GM11168 (cell line): ENCODE data around the gene TFF1.

Experiments used
- in situ Hi-C: fragments of 300-500 bp; cut with MboI; formaldehyde crosslinking; loops from one replicate; pipeline ENCODE4 v1.12.0; 2022; ENCODE audit warnings: low sequenced_read_pairs; ENCODE audit not compliant: unreplicated experiment

TFF1 gene

DNA sequence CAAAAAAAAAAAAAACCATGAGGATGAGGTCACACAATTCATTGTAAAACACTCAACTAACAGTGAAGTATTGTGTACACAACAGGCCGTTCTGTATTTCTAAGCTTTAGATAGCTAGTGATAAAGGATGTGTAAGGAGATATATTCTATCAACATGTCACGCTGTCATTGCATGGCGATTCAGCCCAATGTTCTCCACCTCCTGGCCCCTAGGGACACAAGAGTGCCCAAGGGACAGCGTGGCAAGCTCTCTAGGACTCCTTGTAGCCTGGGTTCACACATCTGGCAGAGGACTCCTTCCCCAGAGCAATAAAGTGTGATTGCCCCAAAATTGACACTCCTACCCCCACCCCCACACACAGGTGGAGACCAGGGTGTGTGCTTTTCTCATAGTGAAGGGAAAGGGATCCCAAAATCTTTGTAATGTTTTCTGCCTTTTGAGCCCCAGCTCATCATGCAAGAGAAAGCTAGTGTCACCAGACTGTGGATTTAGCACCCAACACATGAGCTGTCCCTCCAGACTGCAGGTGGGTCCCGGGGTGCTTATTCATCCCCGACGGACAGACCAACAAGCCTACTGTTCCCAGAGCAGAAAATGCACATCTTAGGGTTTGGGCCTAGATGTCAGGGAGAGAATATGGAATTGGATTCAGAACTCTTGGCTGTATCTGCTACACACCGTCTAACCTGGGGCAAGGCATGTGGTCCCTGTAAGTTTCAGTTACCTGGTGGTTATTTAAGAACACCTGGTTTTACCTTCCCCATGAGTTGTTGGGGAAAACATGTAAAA lies 18.0 kb upstream of the TFF1 start:
- in situ Hi-C loops, result no loop called here

DNA sequence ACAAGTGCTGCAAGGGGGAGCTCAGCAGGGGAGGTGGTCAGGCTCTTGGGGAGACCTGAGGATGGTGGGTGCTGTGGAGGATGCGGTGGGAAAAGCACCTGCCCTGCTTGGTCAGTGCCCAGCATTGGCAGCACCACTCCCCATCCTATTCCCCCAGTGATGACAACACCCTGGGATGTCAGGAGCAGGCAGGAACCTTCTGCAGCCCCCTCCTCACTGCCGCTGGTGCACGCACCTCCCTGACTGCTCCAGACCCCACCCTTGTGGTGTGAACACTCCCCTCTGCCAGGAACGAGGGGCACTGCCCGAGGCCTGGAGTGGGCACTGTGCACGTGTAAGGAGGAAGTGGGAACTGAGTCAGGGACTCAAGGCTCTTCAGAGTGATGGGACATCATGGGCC lies 17.0 kb upstream of the TFF1 start:
- in situ Hi-C loops, result no loop called here

GRCh38 chr21:42382915-42383314 lies 16.6 kb upstream of the TFF1 start:
- in situ Hi-C loops, result no loop called here

DNA sequence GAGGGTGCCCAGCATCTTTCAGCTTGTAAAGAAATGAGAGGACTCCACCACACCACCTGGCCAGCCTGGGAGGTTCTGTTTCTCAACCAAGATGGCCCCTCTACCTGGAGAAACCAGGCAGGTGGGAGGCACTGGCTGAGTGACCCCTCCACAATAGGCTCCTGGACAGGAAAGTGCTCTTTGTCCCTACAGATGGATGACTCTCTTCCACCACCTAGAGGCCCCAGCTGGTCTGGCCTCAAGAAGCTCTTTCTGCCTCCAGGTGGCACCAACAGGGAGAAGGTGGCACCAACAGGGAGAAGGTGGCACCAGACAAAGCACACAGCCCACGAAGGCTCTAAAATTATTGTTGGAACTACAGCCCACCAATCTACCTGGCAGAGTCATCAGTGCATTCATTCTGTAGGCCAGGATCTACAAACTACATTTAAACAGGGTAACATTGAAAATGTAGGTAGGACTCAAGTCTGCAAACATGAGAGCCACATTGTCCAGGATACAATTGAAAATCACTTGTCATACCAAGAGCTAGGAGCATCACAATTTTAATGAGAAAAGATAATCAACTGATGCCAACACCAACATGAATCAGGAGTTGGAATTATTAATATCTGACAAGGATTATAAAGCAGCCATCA lies 15.1 kb upstream of the TFF1 start:
- in situ Hi-C loops, result no loop called here

GRCh38 chr21:42379426-42380215 lies 13.3 kb upstream of the TFF1 start:
- in situ Hi-C loops, result loop anchor here (10.0 kb wide), 1 partner anchor 65 kb away; no protein-coding TSS in a partner anchor

GRCh38 chr21:42378418-42378817 lies 12.1 kb upstream of the TFF1 start:
- in situ Hi-C loops, result loop anchor here (10.0 kb wide), 1 partner anchor 66 kb away; no protein-coding TSS in a partner anchor

GRCh38 chr21:42377951-42378340 lies 11.6 kb upstream of the TFF1 start:
- in situ Hi-C loops, result loop anchor here (10.0 kb wide), 1 partner anchor 67 kb away; no protein-coding TSS in a partner anchor

- in situ Hi-C loops, result loop anchor here (10.0 kb wide), 1 partner anchor 67 kb away; no protein-coding TSS in a partner anchor
Observed at GRCh38 chr21:42377211-42377950, 11.0 kb upstream of the TFF1 start.

DNA sequence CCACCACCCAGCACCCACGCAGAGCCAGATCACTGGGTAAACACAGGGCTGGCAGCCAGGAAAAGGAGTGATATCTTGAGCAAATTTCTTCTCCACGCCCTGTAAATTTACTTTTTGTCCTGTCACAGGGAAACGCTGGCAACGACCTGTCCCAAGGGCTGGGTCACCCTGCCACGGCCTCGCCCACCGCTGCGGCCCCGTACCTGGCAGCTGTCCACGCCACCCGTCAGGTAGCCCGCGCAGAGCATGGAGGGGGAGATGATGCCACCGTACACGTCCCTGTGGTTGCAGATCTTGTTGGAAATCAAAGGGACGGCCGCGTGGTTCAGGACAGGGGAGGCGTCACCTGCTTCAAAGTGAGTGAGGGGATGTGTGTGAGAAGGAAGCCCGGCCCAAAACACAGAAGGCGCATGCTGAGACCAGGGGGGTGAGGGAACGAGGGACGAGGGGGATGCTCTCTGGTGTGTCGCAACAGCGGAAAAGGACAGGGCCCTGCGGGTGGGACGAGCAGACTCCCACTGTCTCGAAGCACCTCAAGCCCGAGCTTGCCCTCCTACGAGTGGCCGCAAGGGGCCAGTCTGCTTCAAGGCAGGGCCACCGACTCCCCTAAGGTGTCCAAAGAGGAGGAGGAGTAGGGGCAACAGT lies 10.1 kb upstream of the TFF1 start:
- in situ Hi-C loops, result loop anchor here (10.0 kb wide), 1 partner anchor 68 kb away; no protein-coding TSS in a partner anchor

GRCh38 chr21:42375966-42376337 lies 9.6 kb upstream of the TFF1 start:
- in situ Hi-C loops, result loop anchor here (10.0 kb wide), 1 partner anchor 69 kb away; no protein-coding TSS in a partner anchor

- in situ Hi-C loops, result loop anchor here (10.0 kb wide), 1 partner anchor 69 kb away; no protein-coding TSS in a partner anchor
Observed at GRCh38 chr21:42375506-42375905, 9.2 kb upstream of the TFF1 start.

DNA sequence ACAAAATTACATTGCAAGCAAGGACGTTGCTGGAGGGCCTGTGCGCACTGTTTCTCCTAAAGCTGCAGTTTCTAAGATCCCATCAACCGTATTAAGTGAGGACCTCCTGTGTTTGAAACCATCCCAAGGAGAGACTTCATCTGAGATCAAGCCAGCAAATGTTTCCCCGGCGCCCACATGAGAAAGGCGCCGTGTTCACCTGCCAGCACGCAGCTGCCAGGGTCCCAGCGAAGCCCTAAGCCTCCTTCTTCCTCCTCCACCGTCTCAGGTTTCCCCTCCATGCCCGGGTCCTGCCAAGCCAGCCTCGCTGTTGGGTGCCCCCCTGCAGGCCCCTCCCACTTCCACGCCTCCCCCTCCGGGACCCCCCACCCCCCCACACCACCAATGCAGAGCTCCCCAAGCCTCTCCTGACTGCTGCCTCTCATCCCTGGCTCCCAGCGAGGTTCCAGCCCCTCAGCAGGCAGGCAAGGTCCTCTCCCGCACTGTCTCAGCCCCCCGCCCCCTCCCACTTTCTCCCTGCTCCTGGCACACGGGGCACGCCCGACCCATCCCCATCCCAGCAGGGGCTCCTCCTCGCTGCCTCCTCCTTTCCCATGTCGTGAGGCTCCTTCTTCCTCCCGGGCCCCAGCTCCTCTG lies 8.6 kb upstream of the TFF1 start:
- in situ Hi-C loops, result loop anchor here (10.0 kb wide), 1 partner anchor 70 kb away; no protein-coding TSS in a partner anchor

DNA sequence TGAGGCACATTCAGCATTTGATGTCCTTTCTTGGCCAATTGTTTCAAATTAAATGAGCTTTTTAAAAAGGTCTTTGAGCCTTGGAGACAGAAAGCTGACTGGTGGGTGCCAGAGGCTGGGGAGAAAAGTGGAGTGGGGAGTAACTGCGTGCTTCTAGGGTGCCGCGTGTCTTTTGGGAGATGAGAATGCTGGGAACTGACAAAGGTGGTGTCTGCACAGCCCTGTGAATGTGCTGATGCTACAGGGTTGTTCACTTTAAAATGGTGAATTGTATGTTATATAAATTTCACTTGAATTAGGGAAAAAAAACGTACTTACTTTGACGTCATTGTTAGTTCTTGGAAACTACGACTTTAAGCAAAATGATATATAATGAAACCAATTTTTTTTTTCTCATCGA lies 8.1 kb upstream of the TFF1 start:
- in situ Hi-C loops, result loop anchor here (10.0 kb wide), 1 partner anchor 70 kb away; no protein-coding TSS in a partner anchor

- in situ Hi-C loops, result loop anchor here (10.0 kb wide), 1 partner anchor 71 kb away; no protein-coding TSS in a partner anchor
Observed at GRCh38 chr21:42373908-42374455, 7.6 kb upstream of the TFF1 start.

- in situ Hi-C loops, result loop anchor here (10.0 kb wide), 1 partner anchor 71 kb away; no protein-coding TSS in a partner anchor
Observed at GRCh38 chr21:42373196-42373907, 7.0 kb upstream of the TFF1 start.

- in situ Hi-C loops, result loop anchor here (10.0 kb wide), 1 partner anchor 74 kb away; no protein-coding TSS in a partner anchor
Observed at GRCh38 chr21:42370894-42371654, 4.7 kb upstream of the TFF1 start.

DNA sequence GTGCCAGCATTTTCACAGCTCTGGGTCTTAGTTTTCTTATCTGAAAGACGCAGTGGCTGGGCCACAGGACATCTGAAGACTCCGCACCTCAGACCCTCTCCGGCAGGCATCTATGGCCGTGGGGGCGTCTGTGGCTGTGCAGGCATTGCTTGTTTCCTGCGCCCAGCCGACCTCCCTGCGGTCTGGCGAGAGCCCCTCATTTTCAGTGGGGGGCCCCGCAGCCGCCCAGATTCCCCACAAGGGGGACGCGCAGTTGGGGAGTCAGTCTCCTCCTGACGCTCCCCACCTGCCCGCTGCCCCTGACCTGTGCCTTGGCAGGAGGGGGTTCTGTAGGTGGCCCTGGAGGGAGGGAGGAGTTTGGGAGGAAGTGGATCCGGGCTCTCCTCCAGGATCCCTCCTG lies 3.5 kb upstream of the TFF1 start:
- in situ Hi-C loops, result loop anchor here (10.0 kb wide), 1 partner anchor 75 kb away; no protein-coding TSS in a partner anchor
